Thoracic aorta (tissue), 2 donors: ENCODE results near the gene NKAIN2. TPM values are rescaled to one million over a fixed set of nuclear protein-coding genes. Genes with fewer than 3 reads are reported as not detected.

Source experiments
- ATAC-seq: fragments of 150-250 bp; one replicate; pipeline ENCODE4 v1.8.0; 2017; ENCODE audit warnings: low read depth; ENCODE audit not compliant: insufficient number of reproducible peaks, low FRiP score
- DNase-seq: peaks from one replicate; pipeline ENCODE4 v3.0.0-alpha.2; 2020; ENCODE audit warnings: low spot score
- H3K27ac ChIP-seq, 2 donors: fragments of 200-600 bp; sonication (generic); 1 replicate in 1 of 2; 2 replicates in 1 of 2; pipeline ENCODE4 v1.5.1; 2016; ENCODE audit warnings: mild to moderate bottlenecking in 2 of 2, moderate library complexity in 2 of 2
- H3K27me3 ChIP-seq: fragments of 200-600 bp; sonication (generic); replicated peaks from 2 replicates; pipeline ENCODE4 v1.6.0; 2016; ENCODE audit warnings: mild to moderate bottlenecking; ENCODE audit not compliant: insufficient read depth
- H3K36me3 ChIP-seq: fragments of 200-600 bp; sonication (generic); one replicate; pipeline ENCODE4 v1.5.1; 2016
- H3K4me1 ChIP-seq, 2 donors: fragments of 200-600 bp; sonication (generic); 1 replicate in 1 of 2; 2 replicates in 1 of 2; pipeline versions ENCODE4 v1.5.1 to v1.6.0; 2016; ENCODE audit warnings: low read depth in 2 of 2, mild to moderate bottlenecking in 1 of 2; ENCODE audit not compliant: control insufficient read depth in 1 of 2
- H3K4me3 ChIP-seq: fragments of 200-600 bp; sonication (generic); 2 replicates; pipeline ENCODE4 v1.5.1; 2016; ENCODE audit warnings: mild to moderate bottlenecking
- H3K9me3 ChIP-seq: fragments of 200-600 bp; sonication (generic); 2 replicates; pipeline ENCODE4 v1.5.1; 2016
- CTCF ChIP-seq: fragments of 200-600 bp; sonication (generic); IDR thresholded peaks from one replicate; pipeline ENCODE4 v1.5.1; 2019; ENCODE audit warnings: antibody characterized with exemption
- total RNA-seq, 2 donors: library from RNA; depleted of rRNA; stranded (reverse); fragments of >200 nt; gene quantifications; one replicate each; pipeline versions ENCODE4 v1.1.0 to v1.2.3, GENCODE V29; 2016

The NKAIN2 gene
- total RNA-seq, 2 donors from 2014 or later: 0.28 TPM; not detected in 1

GRCh38 chr6:124859366-124859765 is 1055.7 kb downstream of the NKAIN2 start:
- no peak overlapping the region for H3K4me3 ChIP-seq
- no peaks in the 10 kb centered on the region for H3K27me3 ChIP-seq
- no peak for TF ChIP-seq CTCF
- H3K4me1 ChIP-seq: no peaks in the 10 kb centered on the region
- no peaks in the 10 kb centered on the region for H3K9me3 ChIP-seq
- H3K36me3 ChIP-seq: no peaks in the 10 kb centered on the region
- ATAC-seq (no peak), DNase-seq (no peak)
- H3K27ac ChIP-seq: no peak overlapping the region

- no peak for ATAC-seq
Observed at GRCh38 chr6:124866040-124866439, 1062.4 kb downstream of the NKAIN2 start.

GRCh38 chr6:124867121-124867520 is 1063.5 kb downstream of the NKAIN2 start:
- Histone ChIP-seq H3K27ac (no peak overlapping the region), H3K9me3 (no peaks in the 10 kb centered on the region), H3K4me3 (no peak overlapping the region), H3K36me3 (no peaks in the 10 kb centered on the region), H3K4me1 (no peaks in the 10 kb centered on the region), H3K27me3 (no peaks in the 10 kb centered on the region)
- ATAC-seq (no peak), DNase-seq (no peak)
- no peak for TF ChIP-seq CTCF

More at GRCh38 chr6:124866040-124866439, 1062.4 kb downstream of the NKAIN2 start:
- no peak overlapping the region for H3K4me3 ChIP-seq
- H3K4me1 ChIP-seq: no peaks in the 10 kb centered on the region
- no peaks in the 10 kb centered on the region for H3K9me3 ChIP-seq
- H3K27ac ChIP-seq: no peak overlapping the region
- DNase-seq: no peak
- no peaks in the 10 kb centered on the region for H3K36me3 ChIP-seq
- no peak for TF ChIP-seq CTCF
- no peaks in the 10 kb centered on the region for H3K27me3 ChIP-seq

GRCh38 chr6:124868481-124868880 is 1064.8 kb downstream of the NKAIN2 start:
- DNase-seq: no peak
- no peak for ATAC-seq
- no peaks in the 10 kb centered on the region for H3K27me3 ChIP-seq
- H3K4me1 ChIP-seq: no peaks in the 10 kb centered on the region
- H3K36me3 ChIP-seq: no peaks in the 10 kb centered on the region
- no peak for TF ChIP-seq CTCF
- H3K4me3 ChIP-seq: no peak overlapping the region
- no peaks in the 10 kb centered on the region for H3K9me3 ChIP-seq
- no peak overlapping the region for H3K27ac ChIP-seq

- Histone ChIP-seq H3K27ac (no peak overlapping the region), H3K27me3 (no peaks in the 10 kb centered on the region), H3K4me1 (no peaks in the 10 kb centered on the region), H3K4me3 (no peak overlapping the region), H3K9me3 (no peaks in the 10 kb centered on the region), H3K36me3 (no peaks in the 10 kb centered on the region)
- no peak for TF ChIP-seq CTCF
- ATAC-seq: no peak
- no peak for DNase-seq
Observed at GRCh38 chr6:124869416-124869815, 1065.8 kb downstream of the NKAIN2 start.
